ENCODE results near the gene ECE2.

DNA sequence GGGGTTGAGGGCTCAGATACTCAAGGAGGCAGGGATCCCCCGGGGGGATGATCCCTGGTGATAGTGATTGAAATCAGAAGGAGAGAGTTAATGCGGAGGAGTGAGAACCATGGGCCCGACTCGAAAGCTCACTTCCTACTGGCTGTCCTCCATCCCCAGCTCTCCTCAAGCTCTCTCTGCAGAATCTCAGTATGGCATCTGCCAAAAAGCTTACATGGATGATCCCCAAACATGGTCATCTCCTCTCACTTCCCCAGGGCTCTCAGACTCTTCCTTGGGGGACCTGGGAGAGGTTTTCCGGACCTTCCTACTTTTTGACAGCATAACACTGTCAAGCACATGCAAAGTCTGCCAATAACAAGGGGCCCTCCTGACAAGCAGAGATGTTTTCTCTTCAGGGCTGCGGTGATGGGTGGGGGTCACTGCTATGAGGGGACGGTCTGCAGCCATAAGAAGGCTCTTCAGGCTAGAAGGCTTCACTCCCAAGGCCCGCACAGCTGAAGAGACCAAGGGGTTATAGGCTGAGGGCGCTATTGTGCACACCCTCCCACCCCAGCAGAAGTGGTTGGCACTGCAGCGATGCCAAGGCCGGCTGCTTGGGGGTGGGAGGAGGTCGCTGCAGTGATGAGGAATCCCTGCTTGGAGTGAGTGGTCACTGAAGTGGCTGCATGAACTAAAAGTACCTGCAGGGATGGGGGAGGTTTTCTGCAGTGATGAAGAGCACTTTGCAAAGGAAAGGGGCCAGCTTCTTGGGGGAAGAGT is 47.3 kb upstream of the ECE2 start:
- TF ChIP-seq, protein P1, sequence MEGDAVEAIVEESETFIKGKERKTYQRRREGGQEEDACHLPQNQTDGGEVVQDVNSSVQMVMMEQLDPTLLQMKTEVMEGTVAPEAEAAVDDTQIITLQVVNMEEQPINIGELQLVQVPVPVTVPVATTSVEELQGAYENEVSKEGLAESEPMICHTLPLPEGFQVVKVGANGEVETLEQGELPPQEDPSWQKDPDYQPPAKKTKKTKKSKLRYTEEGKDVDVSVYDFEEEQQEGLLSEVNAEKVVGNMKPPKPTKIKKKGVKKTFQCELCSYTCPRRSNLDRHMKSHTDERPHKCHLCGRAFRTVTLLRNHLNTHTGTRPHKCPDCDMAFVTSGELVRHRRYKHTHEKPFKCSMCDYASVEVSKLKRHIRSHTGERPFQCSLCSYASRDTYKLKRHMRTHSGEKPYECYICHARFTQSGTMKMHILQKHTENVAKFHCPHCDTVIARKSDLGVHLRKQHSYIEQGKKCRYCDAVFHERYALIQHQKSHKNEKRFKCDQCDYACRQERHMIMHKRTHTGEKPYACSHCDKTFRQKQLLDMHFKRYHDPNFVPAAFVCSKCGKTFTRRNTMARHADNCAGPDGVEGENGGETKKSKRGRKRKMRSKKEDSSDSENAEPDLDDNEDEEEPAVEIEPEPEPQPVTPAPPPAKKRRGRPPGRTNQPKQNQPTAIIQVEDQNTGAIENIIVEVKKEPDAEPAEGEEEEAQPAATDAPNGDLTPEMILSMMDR (IDR thresholded peaks at IDR 0.05; ENCODE audit: low read depth, low read length, poor library complexity, severe bottlenecking): no peak
- TF ChIP-seq EZH2phosphoT487 (IDR thresholded peaks at IDR 0.05; ENCODE audit: borderline replicate concordance, low read length): no peak

Measured in DOHH2 (cell line).